Measurements from ENCODE around the gene ACSL1. TPM values are rescaled to one million over a fixed set of nuclear protein-coding genes. Genes with fewer than 3 reads are reported as not detected.

Gene ACSL1
- total RNA-seq, 1 donor from 2014 or later, result 370 TPM

- DNase-seq, result no peak
These were observed 12.7 kb upstream of the ACSL1 start for GRCh38 chr4:184838249-184839074.

- no peak for DNase-seq
These were observed 10.8 kb upstream of the ACSL1 start for GRCh38 chr4:184836613-184837012.

DNA sequence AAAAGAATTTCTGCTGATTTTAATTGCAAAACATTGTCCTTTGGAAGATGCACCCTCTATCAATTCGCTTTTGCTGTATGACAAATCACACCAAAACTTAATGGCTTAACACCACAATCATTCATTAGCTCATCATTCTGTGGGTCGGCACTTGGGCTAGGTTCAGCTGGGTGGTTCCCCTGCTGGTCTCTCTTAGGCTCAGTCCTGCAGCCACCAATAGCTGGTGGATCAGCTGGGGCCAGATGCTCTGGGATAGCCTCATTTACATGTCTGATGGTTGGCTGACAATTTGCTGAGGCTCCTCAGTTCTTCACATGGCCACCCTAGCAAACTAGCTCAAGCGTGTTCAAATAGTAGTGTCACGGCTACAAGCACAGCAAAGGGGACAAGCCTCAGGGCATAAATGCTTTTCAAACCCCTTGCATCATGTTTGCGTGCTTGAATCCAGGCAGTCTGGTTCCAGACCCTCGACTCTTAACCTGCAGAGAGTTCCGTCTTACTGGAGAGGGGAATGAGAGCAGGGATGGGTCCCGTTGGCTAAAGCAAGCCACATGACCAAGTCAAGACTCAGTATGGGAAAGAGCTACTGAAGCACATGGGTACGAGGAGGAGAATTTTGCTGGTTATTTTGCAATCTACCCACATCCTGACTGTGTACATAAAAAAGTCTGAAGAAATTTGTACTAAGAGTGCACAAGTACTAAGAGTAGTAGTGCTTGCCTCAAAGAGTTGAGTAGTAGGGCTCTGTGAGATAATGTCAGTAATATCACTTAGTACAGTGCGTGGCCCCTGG is 7.5 kb upstream of the ACSL1 start:
- no peak for DNase-seq

- DNase-seq, result no peak
These were observed 5.4 kb upstream of the ACSL1 start for GRCh38 chr4:184831153-184831552.

DNA sequence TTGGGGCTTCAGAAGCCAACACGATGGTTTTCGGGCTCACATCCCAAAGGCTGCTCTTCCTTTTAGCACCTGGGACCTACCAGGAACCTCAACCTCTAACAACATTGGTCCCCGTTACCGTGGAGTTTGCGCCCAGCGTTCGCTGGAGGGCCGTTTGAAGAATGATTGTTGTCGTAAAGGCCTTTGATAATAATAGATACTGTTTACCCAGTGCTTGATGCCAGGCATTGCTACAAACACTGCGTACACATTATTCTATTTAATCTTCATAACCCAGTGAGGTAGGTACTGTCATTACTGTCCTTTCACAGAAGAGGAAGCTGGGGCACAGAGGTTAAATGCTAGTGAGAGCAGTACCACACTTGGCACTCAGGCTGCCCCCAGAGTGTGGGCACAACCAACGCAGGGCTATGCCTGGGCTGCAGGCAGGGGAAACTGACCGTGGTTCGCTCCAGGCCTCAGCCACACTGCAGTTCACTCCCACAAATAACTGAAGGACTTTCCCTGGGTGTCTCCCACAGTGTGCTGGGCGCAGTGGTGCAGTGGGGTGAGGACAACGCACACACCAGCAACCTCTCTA is 1.0 kb upstream of the ACSL1 start:
- DNase-seq, result no peak

- no peak for DNase-seq
These were observed 450 bp downstream of the ACSL1 start for GRCh38 chr4:184825141-184825895.

GRCh38 chr4:184824776-184825084 is 1.0 kb downstream of the ACSL1 start:
- no peak for DNase-seq

DNA sequence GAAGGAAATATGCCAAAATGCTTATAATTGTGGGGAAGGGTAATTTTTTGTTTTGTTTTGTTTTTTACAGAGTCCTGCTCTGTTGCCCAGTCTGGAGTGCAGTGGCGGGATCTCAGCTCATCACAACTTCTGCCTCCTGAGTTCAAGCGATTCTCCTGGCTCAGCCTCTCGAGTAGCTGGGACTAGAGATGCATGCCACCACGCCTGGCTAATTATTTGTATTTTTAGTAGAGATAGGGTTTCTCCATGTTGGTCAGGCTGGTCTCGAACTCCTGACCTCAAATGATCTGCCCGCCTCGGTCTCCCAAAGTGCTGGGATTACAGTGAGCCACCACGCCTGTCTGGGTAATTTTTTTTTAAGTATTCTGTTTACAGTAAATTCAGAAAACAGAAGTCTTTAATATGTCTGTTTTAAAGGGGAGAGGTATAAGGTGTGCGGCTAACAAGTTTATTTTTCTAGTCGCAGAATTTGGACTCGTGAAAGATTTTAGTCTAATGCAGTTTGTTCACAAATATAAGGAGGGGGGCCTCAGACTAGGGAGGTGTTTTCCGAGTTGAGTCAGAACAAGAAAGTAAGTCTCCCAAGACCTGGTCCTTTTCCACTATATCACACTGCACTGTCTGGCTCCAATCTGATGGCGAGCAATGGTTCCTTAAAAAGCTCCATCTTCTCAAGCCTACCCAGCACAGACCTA is 1.5 kb downstream of the ACSL1 start:
- no peak for DNase-seq

DNA sequence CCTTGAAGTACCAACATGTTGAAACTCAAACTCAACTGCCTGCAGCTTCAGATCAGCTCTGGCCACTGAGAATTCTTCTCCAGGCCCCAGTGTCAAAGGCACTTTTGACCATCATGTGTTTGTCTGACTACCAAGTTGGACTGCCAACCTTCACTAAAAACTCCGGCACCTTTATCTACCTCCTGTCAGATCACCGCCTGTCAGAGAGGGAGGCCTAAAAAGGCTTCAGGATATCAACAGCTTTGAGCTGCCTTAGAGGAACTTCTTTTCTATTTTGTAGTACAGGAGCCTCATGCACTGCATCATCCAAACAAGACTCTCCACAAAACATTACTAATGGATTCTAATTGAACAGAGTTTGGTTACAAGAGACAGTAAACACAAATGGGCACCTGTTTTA is 2.8 kb downstream of the ACSL1 start:
- no peak for DNase-seq

GRCh38 chr4:184822356-184822755 is 3.4 kb downstream of the ACSL1 start:
- DNase-seq, result no peak

DNA sequence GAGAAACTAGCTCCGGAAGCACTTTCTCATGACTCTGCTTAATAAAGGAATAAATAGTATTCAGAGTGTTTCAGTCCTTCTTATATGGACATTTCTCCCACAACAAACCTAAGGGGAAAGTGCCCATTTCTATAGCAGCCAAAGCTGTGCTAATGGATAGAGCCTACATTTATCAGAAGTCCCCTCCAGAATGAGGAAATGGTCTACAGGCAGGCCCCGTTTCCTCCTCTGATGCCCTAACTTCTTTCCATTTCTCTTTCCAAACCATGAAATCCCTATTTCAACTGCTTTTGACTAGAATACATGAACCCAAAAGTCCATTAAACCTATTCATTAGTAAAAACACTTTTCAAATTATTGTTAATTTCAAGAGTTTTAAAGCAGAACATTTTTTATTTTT is 4.5 kb downstream of the ACSL1 start:
- no peak for DNase-seq

DNA sequence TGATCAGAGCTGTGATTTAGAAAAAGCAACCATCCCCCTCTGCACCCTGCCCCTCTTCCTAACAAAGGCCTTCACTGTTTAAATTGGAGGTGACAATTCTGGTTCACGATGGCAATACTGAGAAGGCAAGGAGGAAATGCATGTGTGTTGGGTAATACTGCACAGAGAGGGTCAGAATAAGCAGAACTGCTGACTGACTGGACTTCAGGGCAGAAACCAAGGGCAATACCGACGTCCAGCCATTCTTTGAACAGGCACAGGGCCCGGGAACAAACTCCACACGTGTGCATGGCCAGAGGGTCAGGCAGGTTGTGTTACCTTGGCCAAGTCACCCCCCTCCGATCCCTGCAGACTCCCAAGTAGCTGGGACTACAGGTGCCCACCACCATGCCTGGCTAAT is 6.0 kb downstream of the ACSL1 start:
- no peak for DNase-seq

DNA sequence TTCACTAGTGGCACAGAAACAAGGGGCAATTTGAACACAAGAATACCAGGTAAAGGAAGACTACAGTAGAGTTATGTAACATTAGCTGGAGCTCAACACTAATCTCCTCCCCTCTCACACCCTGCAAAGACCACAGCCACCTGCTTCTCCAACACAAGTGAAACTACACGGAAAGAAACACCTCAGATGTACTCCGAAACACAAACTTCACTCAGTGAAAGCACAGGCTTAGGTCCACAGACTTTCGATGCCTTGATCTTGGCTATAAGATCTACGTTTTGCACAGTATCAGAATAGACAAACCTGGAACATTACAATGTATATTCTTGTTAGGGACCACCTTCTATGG is 7.6 kb downstream of the ACSL1 start:
- no peak for DNase-seq

GRCh38 chr4:184817494-184818215 is 8.1 kb downstream of the ACSL1 start:
- DNase-seq, result no peak

- no peak for DNase-seq
These were observed 8.8 kb downstream of the ACSL1 start for GRCh38 chr4:184816962-184817361.

DNA sequence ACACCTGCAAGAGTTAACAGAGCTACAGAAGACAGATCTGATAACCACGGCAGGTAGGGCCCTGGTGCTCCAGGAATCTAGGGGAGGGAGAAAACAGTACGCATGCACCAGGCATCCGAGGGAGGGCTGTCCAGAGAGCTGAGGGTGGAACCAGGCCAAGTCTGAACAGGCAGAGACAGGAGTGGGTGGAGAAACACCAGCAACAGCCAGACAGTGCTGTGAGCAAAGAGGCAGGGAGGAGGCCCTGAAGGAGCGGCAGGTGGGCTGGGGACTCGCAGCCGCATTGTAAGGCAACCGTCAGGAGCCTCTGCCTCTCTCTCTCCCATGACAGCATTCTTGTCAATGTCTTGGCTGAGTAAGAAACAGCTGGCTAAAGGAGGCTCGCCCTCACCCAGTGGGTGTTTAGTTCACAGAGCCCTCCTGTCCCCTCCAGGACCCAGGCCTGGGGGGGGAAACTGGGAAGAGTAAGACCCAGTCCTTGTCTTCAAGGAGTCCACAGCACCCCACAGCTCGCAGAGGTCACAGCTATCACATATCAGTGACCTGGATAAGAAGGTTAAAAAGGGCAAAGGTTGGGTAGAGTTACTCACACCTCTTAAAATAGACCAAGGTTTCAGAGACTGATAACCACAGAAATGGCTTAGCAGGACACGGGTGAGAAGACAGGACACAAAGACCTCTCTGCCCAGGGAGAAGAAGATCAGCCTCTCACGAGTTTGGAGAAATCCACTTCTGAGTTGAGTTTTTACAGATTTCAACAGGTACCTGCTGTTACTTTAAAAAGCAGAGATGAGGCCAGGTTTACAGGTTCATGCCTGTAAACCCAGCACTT is 10.5 kb downstream of the ACSL1 start:
- DNase-seq, result peak; percentile 34

DNA sequence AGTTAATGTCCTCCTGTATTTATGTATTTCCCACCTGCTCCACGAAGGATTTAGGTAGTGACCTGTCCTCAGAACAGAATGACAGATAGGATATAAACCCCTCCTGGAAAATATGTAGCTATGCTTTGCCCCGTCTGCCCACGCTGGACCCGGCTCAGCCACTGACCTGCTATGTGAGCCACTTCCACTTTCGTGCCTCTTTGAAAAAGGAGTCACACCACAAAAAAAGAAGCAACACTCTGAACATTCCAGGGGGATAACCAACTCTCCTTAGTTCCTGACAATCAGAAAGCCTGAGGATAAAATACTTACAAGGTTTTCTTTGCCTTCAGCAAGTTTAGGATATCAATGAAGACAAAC is 11.1 kb downstream of the ACSL1 start:
- no peak for DNase-seq

DNA sequence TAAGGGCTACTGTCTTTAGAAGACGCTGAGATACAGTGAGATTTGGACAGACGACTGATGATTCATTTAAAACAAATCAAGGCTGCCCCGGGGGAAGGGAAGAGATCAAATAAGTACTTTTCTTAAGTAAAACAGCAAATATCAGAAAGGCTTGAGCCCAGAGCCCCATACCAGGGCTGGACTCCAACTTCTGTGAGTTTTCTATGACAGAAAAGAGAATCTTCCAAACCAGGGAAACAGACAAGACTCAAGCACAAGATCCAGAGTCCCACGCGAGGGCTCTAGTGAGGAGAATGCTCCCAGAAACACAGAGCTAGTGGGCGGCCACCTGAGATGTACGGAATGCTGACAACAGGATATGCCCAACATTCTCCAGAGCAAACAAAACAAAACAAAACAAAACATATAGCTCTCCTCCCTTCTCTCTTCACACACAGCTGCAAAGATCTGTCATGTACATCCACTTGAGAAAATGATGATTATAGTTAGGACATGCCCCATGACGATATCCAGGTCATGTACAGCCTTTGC is 13.1 kb downstream of the ACSL1 start:
- no peak for DNase-seq

DNA sequence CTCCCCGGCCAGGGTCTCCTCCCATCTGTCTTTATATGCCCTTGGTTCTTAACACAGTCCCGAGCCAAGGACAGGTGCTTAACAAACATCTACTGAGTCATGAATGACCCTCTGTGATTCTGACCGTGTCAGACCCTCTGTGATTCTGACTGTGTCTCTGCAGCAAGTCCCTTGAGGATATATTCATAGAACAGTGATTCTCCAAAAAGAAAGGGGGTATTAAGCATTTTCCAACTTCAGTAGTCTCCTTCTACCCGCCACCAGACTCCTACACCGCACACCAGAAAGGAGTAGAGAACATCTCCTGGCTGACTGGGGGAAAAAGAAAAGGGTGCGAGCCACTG is 13.6 kb downstream of the ACSL1 start:
- no peak for DNase-seq

DNA sequence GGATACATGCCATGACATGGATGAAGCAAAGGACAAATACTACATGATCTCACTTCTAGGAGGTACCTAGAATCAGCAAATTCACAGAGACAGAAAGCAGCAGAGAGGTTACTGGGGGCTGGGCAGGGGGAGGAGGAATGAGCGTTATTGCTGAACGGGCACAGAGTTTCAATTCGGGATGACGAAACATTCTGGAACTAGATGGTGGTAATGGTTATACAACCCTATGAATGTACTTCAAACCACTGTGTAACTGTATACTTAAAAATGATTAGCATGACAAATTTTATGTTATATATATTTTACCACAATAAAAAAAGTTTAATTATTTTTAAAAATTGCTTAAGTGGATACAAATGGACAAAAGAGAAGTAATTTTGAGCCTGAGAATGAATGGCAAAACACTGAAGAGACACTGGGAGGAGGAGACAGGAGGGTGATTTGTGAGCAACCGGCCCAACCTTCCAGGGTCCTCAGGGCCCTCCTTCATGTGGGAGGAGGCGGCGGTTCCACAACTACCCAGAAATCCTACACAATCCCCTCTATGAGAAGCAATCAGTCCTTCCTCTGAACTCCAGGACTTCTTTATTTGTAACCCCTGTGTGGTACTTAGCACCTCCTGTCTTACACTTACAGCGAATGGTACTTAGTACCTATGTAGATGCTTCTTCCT is 14.1 kb downstream of the ACSL1 start:
- no peak for DNase-seq

All from skin of body (tissue), 2 donors.